Uterus (tissue), 2 donors: Measurements from ENCODE around the gene C17orf50.
A peak's percentile ranks its signal among the peaks of the same experiment; 100 is the strongest.

Experiments used
- CTCF ChIP-seq, 4 experiments: fragments of 200-600 bp in 2 of 4; fragments of 450-650 bp in 2 of 4; sonication (generic) in 2 of 4; IDR thresholded peaks; one replicate each; pipeline ENCODE4 v1.5.1; 2016 to 2019; ENCODE audit warnings: antibody characterized with exemption in 4 of 4, mild to moderate bottlenecking in 2 of 4, moderate library complexity in 1 of 4
- POLR2A ChIP-seq, 2 donors: fragments of 450-650 bp; IDR thresholded peaks; one replicate each; pipeline ENCODE4 v1.6.1; 2016; ENCODE audit warnings: antibody characterized with exemption in 2 of 2, mild to moderate bottlenecking in 1 of 2, moderate library complexity in 1 of 2

- TF ChIP-seq CTCF (IDR thresholded peaks at IDR 0.05) (peak; percentile 85 to 91 (median 87)), POLR2A (IDR thresholded peaks at IDR 0.05) (no peak)
These were observed 13.1 kb upstream of the C17orf50 start for GRCh38 chr17:35747540-35748017.
